ENCODE results near the gene CDCA4. TPM values are rescaled to one million over a fixed set of nuclear protein-coding genes. Genes with fewer than 3 reads are reported as not detected.
A peak's percentile ranks its signal among the peaks of the same experiment; 100 is the strongest.

CDCA4 gene
- polyA plus RNA-seq, 2 of the 4 experiments (the other 2 are of a cell fraction): 24.2 to 26.9 TPM

GRCh38 chr14:104968541-104969401, 52.1 kb downstream of the CDCA4 start (continued):
- TF ChIP-seq ZC3H11A (IDR thresholded peaks at IDR 0.05) (no peak), TFCP2L1 (CRISPR knock-in tag; IDR thresholded peaks at IDR 0.05) (no peak), ATOH8 (CRISPR knock-in tag; IDR thresholded peaks at IDR 0.05; ENCODE audit: low read depth) (no peak), HDAC2 (IDR thresholded peaks at IDR 0.05) (no peak), BHLHE40 (IDR thresholded peaks at IDR 0.05; ENCODE audit: low read depth, low read length) (no peak), ESRRA (IDR thresholded peaks at IDR 0.05; ENCODE audit: borderline replicate concordance, low read length) (no peak), RARB (CRISPR knock-in tag; IDR thresholded peaks at IDR 0.05) (no peak), HOXB5 (CRISPR knock-in tag; IDR thresholded peaks at IDR 0.05) (no peak), RAD21 (conservative IDR thresholded peaks at IDR 0.05 in 1 of 2, IDR thresholded peaks at IDR 0.05 in 1 of 2) (peak; percentile 64 to 66), CHD4 (IDR thresholded peaks at IDR 0.05; ENCODE audit: borderline replicate concordance) (0 out of 2 replicates have a peak, but pooled peaks have one; percentile 25), HOXB13 (CRISPR knock-in tag; IDR thresholded peaks at IDR 0.05; ENCODE audit: low read depth) (no peak), PBX3 (IDR thresholded peaks at IDR 0.05) (peak; percentile 34; the same call in 1 of the 2 replicates), CBX8 (IDR thresholded peaks at IDR 0.05) (no peak), PHF8 (IDR thresholded peaks at IDR 0.05; ENCODE audit: borderline replicate concordance, low read depth) (no peak), CEBPB (IDR thresholded peaks at IDR 0.05) (no peak), CBX2 (IDR thresholded peaks at IDR 0.05; ENCODE audit: borderline replicate concordance, low read depth) (no peak), NR3C1 (IDR thresholded peaks at IDR 0.05) (no peak), KDM1A (IDR thresholded peaks at IDR 0.05; ENCODE audit: low read depth) (peak; percentile 64; the same call in 1 of the 2 replicates), HEYL (CRISPR knock-in tag; IDR thresholded peaks at IDR 0.05) (no peak), SREBF2 (IDR thresholded peaks at IDR 0.05) (no peak), JUN (IDR thresholded peaks at IDR 0.05) (no peak), USF2 (IDR thresholded peaks at IDR 0.05) (no peak), RNF2 (IDR thresholded peaks at IDR 0.05; ENCODE audit: borderline replicate concordance, low read depth) (no peak)
- TF ChIP-seq, protein P1, sequence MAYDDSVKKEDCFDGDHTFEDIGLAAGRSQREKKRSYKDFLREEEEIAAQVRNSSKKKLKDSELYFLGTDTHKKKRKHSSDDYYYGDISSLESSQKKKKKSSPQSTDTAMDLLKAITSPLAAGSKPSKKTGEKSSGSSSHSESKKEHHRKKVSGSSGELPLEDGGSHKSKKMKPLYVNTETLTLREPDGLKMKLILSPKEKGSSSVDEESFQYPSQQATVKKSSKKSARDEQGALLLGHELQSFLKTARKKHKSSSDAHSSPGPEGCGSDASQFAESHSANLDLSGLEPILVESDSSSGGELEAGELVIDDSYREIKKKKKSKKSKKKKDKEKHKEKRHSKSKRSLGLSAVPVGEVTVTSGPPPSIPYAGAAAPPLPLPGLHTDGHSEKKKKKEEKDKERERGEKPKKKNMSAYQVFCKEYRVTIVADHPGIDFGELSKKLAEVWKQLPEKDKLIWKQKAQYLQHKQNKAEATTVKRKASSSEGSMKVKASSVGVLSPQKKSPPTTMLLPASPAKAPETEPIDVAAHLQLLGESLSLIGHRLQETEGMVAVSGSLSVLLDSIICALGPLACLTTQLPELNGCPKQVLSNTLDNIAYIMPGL (CRISPR knock-in tag; IDR thresholded peaks at IDR 0.05; ENCODE audit: borderline replicate concordance): no peak
- TF ChIP-seq, protein P2, sequence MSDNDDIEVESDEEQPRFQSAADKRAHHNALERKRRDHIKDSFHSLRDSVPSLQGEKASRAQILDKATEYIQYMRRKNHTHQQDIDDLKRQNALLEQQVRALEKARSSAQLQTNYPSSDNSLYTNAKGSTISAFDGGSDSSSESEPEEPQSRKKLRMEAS (IDR thresholded peaks at IDR 0.05): no peak
- TF ChIP-seq, protein P3, sequence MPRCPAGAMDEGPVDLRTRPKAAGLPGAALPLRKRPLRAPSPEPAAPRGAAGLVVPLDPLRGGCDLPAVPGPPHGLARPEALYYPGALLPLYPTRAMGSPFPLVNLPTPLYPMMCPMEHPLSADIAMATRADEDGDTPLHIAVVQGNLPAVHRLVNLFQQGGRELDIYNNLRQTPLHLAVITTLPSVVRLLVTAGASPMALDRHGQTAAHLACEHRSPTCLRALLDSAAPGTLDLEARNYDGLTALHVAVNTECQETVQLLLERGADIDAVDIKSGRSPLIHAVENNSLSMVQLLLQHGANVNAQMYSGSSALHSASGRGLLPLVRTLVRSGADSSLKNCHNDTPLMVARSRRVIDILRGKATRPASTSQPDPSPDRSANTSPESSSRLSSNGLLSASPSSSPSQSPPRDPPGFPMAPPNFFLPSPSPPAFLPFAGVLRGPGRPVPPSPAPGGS (IDR thresholded peaks at IDR 0.05): no peak
- TF ChIP-seq, protein P4, sequence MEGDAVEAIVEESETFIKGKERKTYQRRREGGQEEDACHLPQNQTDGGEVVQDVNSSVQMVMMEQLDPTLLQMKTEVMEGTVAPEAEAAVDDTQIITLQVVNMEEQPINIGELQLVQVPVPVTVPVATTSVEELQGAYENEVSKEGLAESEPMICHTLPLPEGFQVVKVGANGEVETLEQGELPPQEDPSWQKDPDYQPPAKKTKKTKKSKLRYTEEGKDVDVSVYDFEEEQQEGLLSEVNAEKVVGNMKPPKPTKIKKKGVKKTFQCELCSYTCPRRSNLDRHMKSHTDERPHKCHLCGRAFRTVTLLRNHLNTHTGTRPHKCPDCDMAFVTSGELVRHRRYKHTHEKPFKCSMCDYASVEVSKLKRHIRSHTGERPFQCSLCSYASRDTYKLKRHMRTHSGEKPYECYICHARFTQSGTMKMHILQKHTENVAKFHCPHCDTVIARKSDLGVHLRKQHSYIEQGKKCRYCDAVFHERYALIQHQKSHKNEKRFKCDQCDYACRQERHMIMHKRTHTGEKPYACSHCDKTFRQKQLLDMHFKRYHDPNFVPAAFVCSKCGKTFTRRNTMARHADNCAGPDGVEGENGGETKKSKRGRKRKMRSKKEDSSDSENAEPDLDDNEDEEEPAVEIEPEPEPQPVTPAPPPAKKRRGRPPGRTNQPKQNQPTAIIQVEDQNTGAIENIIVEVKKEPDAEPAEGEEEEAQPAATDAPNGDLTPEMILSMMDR (IDR thresholded peaks at IDR 0.05): peak; percentile 47

Data from A549 (cell line).